Upper lobe of left lung (tissue), 6 donors: Measurements from ENCODE around the gene ODAD2. TPM values are rescaled to one million over a fixed set of nuclear protein-coding genes. Genes with fewer than 3 reads are reported as not detected.

Experiments used
- ATAC-seq, 2 donors: fragments of 200-7000 bp; cut with Tn5 transposase; one replicate each; pipeline ENCODE4 v1.9.1; 2022; ENCODE audit warnings: mild to moderate bottlenecking in 2 of 2, moderate library complexity in 2 of 2; ENCODE audit not compliant: low FRiP score in 2 of 2
- DNase-seq, 2 donors: peaks; one replicate each; pipeline ENCODE4 v3.0.0-alpha.2; 2019 to 2020
- H3K27ac ChIP-seq, 4 donors: fragments of 200-600 bp; sonication (generic); one replicate each; pipeline ENCODE4 v1.5.1; 2016 to 2019
- H3K27me3 ChIP-seq, 4 donors: fragments of 200-600 bp; sonication (generic); one replicate each; pipeline ENCODE4 v1.5.1; 2017 to 2019
- H3K36me3 ChIP-seq, 4 donors: fragments of 200-600 bp; sonication (generic); one replicate each; pipeline ENCODE4 v1.5.1; 2016 to 2019
- H3K4me1 ChIP-seq, 4 donors: fragments of 200-600 bp; sonication (generic); one replicate each; pipeline ENCODE4 v1.5.1; 2018 to 2019
- H3K4me3 ChIP-seq, 4 donors: fragments of 200-600 bp; sonication (generic); one replicate each; pipeline ENCODE4 v1.5.1; 2017 to 2019; ENCODE audit warnings: mild to moderate bottlenecking in 2 of 4, moderate library complexity in 1 of 4
- H3K9me3 ChIP-seq, 4 donors: fragments of 200-600 bp; sonication (generic); one replicate each; pipeline ENCODE4 v1.5.1; 2018 to 2019
- CTCF ChIP-seq, 6 experiments: fragments of 450-650 bp in 4 of 6; fragments of 200-600 bp in 2 of 6; sonication (generic) in 2 of 6; IDR thresholded peaks; one replicate each; pipeline ENCODE4 v1.5.1; 2016 to 2019; ENCODE audit warnings: antibody characterized with exemption in 6 of 6
- EP300 ChIP-seq, 4 donors: sonication (generic); formaldehyde crosslinking; IDR thresholded peaks; one replicate each; pipeline ENCODE4 v1.5.1; 2017; ENCODE audit warnings: antibody characterized with exemption in 4 of 4, control low read depth in 2 of 4
- POLR2A ChIP-seq, 4 donors: fragments of 450-650 bp; IDR thresholded peaks; one replicate each; pipeline ENCODE4 v1.5.1; 2016 to 2017; ENCODE audit warnings: antibody characterized with exemption in 4 of 4, mild to moderate bottlenecking in 2 of 4
- POLR2AphosphoS5 ChIP-seq, 2 donors: sonication (generic); formaldehyde crosslinking; IDR thresholded peaks; one replicate each; pipeline ENCODE4 v1.5.1; 2017; ENCODE audit warnings: antibody characterized with exemption in 2 of 2
- WGBS, 2 donors: methylation state at CpG; one replicate each; pipeline ENCODE4 v1.1.5; 2017 to 2018; 5-methylcytosine and 5-hydroxymethylcytosine counted together
- total RNA-seq, 6 donors: library from RNA; depleted of rRNA in 4 of 6; stranded (reverse); fragments of >200 nt in 4 of 6; gene quantifications; one replicate each; pipeline versions ENCODE4 v1.1.0 to v1.2.1, GENCODE V29; 2016 to 2021
- donor health status: DM: no; HTN: no; CAD: no; lungs with moderate emphysema.
- donor health status: DM: no; HTN: yes; CAD: no; lungs with severe emphysema.

ODAD2 gene
- total RNA-seq, 6 donors from 2014 or later, result 0.43 to 19.3 (median 3.5) TPM

- Histone ChIP-seq H3K4me1 (no peaks in the 10 kb centered on the region), H3K9me3 (no peaks in the 10 kb centered on the region), H3K27me3 (no peaks in the 10 kb centered on the region), H3K27ac (no peak overlapping the region), H3K36me3 (no peaks in the 10 kb centered on the region), H3K4me3 (no peak overlapping the region)
- DNase-seq (no peak), ATAC-seq (no peak)
- 65 to 68% methylated on average over 3 of the region's 3 CpGs for WGBS, 2 donors
- no peak for TF ChIP-seq POLR2AphosphoS5 (IDR thresholded peaks at IDR 0.05)
- TF ChIP-seq POLR2A (IDR thresholded peaks at IDR 0.05), result no peak
- no peak for TF ChIP-seq EP300 (IDR thresholded peaks at IDR 0.05)
- no peak for TF ChIP-seq CTCF (IDR thresholded peaks at IDR 0.05)
Observed at GRCh38 chr10:27834476-27834875, 164.4 kb downstream of the ODAD2 start.

GRCh38 chr10:27833792-27834191 is 165.1 kb downstream of the ODAD2 start:
- Histone ChIP-seq H3K4me1 (no peaks in the 10 kb centered on the region), H3K27ac (no peak overlapping the region), H3K9me3 (no peaks in the 10 kb centered on the region), H3K4me3 (no peak overlapping the region), H3K36me3 (no peaks in the 10 kb centered on the region), H3K27me3 (no peaks in the 10 kb centered on the region)
- TF ChIP-seq POLR2A (IDR thresholded peaks at IDR 0.05) (no peak), CTCF (IDR thresholded peaks at IDR 0.05) (no peak), POLR2AphosphoS5 (IDR thresholded peaks at IDR 0.05) (no peak), EP300 (IDR thresholded peaks at IDR 0.05) (no peak)
- WGBS, 2 donors, result 80 to 90% methylated on average over 6 of the region's 6 CpGs
- DNase-seq (no peak), ATAC-seq (no peak)

DNA sequence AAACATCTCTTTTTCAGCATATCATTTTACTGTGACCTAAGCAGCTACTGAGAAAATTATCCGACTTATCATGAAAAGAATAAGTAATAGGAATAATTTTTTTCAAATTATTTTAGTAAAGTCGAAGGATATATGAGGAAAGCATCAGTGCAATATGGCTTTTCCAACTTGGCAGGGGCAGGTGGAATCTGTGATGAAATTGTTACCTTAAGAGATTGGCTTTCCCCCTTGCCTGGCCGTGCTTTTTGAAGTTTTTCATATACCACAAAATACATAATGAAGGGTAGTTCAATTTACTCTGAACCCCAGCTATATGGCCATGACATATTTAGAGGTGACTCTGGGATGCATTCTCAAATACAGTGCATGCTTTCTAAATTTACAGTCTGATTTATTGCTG is 166.1 kb downstream of the ODAD2 start:
- no peaks in the 10 kb centered on the region for H3K4me1 ChIP-seq
- H3K9me3 ChIP-seq, result no peaks in the 10 kb centered on the region
- no peak for ATAC-seq
- no peak for DNase-seq
- 67 to 70% methylated on average over 3 of the region's 3 CpGs for WGBS, 2 donors
- H3K27me3 ChIP-seq, result no peaks in the 10 kb centered on the region
- no peaks in the 10 kb centered on the region for H3K36me3 ChIP-seq
- H3K27ac ChIP-seq, result no peak overlapping the region
- TF ChIP-seq POLR2A (IDR thresholded peaks at IDR 0.05), result no peak
- no peak for TF ChIP-seq CTCF (IDR thresholded peaks at IDR 0.05)
- TF ChIP-seq POLR2AphosphoS5 (IDR thresholded peaks at IDR 0.05), result no peak
- no peak for TF ChIP-seq EP300 (IDR thresholded peaks at IDR 0.05)
- H3K4me3 ChIP-seq, result no peak overlapping the region

DNA sequence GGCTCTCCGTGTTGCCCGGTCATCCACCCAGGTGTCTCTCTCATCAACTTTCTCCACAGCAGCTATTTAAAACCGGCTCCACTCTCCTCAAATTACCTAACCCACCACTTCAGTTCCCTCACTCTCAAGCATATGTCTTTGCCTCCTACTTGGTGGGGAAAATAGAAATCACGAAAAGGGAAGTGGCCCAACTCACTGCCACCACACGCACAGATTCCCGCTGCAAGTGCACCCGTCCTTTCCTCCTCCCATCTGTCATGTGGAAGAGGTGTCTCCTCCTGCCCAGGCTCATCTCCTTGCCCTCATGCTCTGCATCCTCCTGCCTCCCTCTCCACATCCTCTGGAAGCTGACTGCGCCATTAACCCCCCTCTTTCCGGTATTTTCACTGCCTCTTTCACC is 172.5 kb downstream of the ODAD2 start:
- DNase-seq (no peak), ATAC-seq (no peak)
- Histone ChIP-seq H3K4me3 (no peak overlapping the region), H3K36me3 (no peaks in the 10 kb centered on the region), H3K9me3 (peaks cover 0 to 3% (median 0%) of the 10 kb centered on the region in 4 donors), H3K27ac (no peak overlapping the region), H3K4me1 (no peaks in the 10 kb centered on the region), H3K27me3 (no peaks in the 10 kb centered on the region)
- no peak for TF ChIP-seq EP300 (IDR thresholded peaks at IDR 0.05)
- no peak for TF ChIP-seq CTCF (IDR thresholded peaks at IDR 0.05)
- TF ChIP-seq POLR2A (IDR thresholded peaks at IDR 0.05), result no peak
- no peak for TF ChIP-seq POLR2AphosphoS5 (IDR thresholded peaks at IDR 0.05)
- 79 to 87% methylated on average over 9 of the region's 9 CpGs for WGBS, 2 donors

DNA sequence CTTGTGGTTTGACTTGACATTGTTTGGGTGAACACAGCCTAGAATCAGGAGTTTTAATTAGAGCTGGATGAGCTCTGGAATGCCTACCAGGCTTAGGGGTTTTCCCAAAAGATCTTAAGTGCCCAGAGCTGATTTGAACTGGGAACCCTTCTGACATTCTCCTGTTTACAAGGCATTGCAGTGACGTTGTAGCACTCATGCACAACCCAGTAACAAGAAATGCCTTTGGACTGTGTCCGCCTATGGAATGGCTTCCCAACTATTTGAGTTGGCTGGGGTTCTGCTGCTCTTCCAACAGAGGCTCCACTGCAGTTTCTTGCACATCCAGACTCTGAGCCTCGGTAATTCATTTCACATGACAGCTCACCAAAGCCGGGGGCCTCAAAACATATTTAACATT is 176.6 kb downstream of the ODAD2 start:
- ATAC-seq, result no peak

More for the DNA sequence above, 176.6 kb downstream of the ODAD2 start:
- H3K4me1 ChIP-seq, result peaks cover 0 to 11% (median 5%) of the 10 kb centered on the region in 4 donors
- no peak overlapping the region for H3K4me3 ChIP-seq
- H3K9me3 ChIP-seq, result peaks cover 0 to 3% (median 0%) of the 10 kb centered on the region in 4 donors
- 71 to 75% methylated on average over 4 of the region's 4 CpGs for WGBS, 2 donors
- TF ChIP-seq POLR2A (IDR thresholded peaks at IDR 0.05) (no peak), EP300 (IDR thresholded peaks at IDR 0.05) (no peak), CTCF (IDR thresholded peaks at IDR 0.05) (no peak), POLR2AphosphoS5 (IDR thresholded peaks at IDR 0.05) (no peak)
- no peak for DNase-seq
- no peaks in the 10 kb centered on the region for H3K27me3 ChIP-seq
- no peaks in the 10 kb centered on the region for H3K36me3 ChIP-seq
- H3K27ac ChIP-seq, result no peak overlapping the region
